DMS114 treated with DMSO at 0.1 percent for 48 hours (cell line): ENCODE data around the gene CD9.

ENCODE experiments used
- DNase-seq: peaks from one replicate; lab custom pipeline; 2025; ENCODE audit not compliant: unreplicated experiment; lab: John Stamatoyannopoulos, UW

The CD9 gene

DNA sequence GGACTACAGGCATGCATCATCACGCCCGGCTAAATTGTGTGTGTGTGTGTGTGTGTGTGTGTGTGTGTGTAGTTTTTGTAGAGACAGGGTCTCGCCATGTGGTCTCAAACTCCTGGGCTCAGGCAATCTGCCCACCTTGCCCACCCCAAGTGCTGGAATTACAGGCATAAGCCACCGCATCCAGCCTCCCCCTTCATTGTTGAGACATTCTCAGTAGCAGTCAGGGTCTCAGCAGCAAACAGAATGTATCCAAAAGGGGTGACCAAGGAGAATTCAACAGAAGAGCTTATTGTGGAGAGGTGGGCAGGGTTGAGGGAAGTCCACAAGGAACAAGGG, 73.0 kb downstream of the CD9 start:
- no peak for DNase-seq

DNA sequence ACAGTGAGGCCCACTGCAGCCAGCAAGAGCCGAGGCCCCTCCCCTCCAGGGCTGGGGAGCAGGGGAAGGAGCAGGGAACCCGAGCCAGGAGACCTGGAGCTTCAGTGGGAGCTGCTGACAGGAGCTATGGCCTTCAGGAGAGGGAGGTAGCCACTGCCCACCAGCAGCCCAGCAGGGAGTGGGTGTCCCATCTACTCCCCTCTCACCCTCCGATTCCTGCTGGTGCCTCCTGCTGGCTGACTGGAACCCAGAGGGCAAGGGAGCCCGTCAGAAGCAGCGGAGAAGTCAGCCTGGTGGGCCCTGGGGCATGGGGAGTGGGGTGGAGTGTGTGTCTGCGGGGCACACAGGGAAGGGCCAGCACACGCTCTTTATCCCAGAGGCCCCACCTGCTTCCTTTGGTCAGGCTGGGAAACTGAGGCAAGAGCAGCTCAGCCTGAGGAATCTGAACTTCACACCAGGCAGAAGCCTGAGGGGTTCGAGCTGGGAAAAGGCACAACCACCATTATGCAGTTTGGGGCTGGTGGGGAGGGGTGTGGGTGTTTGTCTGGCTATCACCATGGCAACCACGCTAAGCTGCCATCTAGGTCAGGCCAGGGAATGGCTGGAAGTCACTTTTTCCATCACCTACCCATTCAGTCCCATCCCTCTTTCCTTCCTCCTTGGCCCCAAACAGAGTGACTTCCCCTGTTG, 73.5 kb downstream of the CD9 start:
- no peak for DNase-seq

DNA sequence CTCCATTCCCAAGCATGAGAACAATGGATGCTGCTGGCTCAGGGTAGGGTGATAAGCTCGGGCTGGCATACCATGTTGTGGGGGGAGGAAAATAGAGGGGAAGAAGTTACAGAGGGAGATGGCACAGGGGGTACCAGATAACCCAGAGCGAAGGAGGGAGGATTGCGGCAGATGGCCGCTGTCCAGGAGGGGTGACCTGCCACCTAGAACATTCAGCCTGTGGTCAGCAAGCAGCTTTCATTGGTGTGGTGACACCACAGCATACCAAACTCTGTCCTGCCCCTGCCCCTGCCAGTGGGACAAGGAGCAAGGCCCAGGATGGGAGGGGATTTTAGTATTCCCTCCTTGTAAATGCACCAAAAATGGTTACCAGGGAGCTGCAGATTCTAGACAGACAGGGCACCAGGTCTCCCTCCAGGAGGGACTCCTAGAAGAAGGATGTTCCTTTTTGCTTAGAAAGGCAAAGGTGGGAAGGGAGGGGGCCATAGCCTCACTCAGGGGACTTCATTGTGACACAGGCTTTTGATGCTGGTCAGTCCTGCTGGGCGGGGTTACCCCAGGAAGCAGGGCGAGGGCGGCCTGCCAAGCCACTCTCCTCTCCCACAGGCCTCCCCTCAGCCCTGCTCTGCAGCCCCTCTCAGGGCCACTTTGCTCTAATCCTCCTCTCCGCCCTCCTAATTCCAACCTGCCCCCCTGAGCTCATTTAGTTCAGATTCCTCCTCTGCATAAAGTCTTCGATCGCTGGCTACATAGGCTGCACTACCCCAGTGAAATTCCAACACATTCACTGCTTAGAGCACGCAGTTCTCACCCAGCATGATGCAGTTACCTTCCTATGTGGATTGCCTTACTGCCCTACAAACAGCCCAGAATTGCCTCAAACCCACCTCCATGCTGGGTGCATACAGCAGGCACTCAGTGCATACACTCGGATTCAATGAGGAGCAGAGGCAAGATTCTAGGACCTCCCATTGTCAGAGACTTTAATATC, 74.3 kb downstream of the CD9 start:
- no peak for DNase-seq

DNA sequence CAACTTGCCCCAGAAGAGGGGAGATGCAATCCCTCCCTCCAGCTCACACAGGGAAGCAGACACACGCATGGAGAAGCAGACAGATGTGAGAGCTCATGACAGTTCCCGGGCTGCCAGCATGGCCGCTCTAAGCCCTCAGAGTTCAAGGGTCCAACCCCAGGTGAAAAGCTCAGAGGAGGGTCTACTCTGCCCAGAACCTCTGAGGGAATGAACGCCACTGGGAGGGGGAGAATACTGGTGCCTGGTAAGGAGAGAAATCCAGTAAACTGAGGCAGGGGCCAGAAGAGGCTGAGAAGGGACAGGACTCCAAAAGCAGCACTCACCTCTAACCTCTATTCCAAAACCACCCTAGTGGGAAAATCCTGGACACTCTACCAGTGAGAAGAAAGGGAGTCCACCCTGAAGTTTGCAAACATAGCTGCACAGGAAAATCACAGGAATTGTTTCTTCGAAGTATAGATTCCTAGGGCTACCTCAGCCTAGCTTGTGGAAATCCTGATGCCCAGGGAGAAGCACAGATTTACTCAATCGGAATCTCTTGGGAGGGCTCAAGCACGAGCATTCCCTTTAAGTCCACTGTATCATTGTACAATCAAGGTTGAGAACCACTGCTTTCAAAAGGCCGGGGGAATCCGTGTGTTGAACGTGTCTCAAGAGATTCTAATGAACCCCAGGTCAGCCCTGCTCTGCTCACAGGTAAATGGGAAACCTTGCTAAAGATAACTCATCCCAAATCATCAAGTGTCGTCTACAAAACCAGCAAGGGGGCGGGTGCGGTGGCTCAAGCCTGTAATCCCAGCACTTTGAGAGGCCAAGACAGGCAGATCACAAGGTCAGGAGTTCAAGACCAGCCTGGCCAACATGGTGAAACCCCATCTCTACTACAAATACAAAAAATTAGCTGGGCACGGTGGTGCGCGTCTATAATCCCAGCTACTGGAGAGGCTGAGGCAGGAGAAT, 76.0 kb downstream of the CD9 start:
- DNase-seq: no peak

DNA sequence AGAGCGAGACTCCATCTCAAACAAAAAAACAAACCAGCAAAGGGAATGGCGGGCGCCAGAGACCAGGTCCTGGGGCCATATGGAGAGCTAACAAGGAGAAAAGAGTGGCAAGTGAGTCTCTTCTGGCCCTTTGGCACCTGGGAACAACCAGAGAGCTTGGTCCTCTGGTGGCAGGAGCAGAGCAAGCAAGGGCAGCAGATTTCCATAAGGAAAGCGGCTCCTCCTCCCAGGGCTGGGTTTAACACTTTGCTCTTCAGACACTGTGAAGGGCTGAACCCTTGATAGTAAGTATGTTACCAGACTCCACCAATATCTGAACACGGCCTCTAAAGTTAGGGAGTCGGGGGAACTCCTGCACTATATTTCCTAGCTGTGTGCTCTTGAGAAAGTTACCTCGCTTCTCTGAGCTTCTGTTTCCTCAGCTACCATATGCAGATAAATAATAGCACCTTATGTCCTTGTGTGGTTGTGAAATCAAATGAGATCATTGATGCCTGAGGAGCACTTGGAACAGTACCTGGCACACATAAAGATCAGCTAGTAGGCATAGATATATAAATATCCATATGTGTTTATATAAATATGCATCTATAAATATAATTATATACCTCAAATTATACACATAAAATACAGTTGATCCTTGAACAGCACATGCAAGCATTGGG, 76.9 kb downstream of the CD9 start:
- peak; percentile 17 for DNase-seq

DNA sequence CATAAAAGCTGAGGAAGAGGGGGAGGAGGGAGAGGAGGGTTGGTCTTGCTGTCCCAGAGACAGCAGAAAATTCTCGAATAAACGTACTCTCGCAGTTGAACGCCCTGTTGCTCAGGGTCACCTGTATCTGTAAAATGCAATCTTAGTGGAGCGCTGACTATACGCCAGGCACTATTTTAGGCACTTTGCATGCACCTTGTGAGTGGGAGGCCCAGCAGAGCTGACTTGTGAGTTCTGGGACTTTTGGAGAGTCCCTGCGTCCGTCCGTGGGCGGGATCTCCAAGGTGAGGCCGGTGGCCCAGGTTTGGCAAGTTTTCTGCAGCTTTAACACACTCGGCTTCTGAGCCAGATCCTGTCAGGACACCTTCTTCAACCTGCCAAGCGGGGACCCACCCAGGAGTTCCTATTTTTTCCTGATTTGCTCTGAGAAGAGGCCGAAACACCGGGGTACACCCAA, 77.8 kb downstream of the CD9 start:
- no peak for DNase-seq

DNA sequence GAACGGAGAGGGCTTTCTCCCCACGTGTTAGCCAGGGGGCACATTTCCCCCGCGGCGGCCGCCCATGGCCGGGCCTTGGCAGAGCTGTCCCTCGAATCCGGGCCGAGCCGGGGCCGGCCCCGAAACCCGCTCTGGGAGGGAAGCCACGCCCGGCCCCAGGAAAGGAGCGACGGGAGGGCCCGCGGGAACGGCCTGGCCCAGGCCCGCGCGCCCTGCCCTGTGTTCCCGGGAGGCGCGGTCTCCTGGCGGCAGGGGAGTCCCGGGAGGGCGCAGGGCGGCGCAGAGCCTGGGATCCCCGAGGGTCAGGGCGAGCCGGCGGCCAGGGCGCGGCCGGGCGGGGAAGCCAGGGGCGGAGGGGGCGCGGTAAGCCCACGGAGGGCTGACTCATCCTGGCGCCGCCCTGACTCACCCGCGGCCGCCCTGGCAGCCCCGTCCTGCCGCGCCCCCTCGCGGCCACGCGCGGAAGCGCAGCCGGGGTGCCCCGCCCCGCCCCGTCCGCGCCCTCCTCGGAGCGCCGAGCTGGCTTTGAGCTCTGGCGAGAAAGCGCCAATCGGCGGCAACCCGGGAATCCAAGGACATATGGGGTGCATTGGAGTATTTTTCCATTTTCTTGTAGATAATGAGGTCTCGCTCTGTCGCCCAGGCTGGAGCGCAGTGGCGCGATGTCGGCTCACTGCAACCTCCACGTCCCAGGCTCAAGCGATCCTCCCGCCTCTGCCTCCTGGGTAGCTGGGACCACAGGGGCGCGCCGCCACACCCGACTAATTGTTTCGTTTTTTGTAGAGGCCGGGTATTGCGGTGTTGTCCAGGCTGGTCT, 78.4 kb downstream of the CD9 start:
- peak; percentile 37 for DNase-seq

DNA sequence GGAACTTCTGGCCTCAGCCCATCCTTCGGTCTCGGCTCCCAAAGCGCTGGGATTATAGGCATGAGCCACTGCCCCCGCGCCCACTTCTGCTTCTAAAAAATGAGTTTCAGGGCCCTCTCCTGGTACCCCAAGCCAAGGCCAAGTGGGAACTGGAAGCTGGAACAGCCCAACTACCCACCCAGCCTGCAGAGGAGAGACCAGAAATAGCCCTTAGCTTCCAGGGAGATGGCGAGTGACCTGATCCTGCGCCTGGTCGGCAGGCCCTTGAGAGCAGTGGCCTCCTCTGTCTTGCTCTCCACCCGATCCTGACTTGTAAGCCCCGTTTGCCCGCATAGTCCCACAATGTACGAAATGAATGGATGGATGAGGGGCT, 79.0 kb downstream of the CD9 start:
- DNase-seq: no peak

DNA sequence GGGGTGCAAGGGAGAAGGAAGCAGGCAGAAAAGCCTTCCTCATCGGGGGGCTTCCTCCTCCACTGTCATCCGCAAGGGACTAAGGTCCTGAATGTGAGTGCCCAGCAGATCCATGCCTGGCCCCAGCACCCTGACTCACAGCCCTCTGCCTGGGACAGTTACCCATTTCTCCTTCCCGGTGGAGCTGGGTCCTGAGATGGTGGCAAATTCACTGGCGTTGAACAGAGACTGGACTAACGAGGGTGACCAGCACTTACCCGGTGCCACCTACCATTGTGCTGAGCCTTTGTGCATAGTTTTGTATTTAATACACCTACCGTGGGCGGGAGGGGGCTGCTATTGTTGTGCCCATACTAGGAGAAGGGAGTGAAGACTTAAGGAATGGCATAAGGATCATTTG, 79.4 kb downstream of the CD9 start:
- DNase-seq: no peak

DNA sequence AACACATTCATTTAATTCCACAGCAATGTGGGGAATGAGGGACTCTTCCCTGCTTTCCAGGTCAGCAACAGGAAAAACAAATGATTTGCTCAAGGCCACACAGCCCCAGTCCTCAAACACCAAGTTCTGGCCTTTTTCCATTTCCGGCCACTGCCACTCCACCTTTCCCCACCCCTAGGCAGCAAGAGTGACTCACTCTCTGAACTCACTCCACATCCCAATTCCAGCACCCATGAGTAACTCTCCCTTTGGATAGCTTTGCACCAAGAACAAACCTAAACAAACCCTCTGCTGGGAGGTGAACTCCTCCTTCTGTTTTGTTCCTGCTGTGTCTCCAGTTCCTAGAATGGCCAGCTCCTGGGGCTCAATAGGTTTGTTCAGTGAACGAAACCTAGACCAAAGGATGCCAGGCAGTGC, 79.9 kb downstream of the CD9 start:
- no peak for DNase-seq

DNA sequence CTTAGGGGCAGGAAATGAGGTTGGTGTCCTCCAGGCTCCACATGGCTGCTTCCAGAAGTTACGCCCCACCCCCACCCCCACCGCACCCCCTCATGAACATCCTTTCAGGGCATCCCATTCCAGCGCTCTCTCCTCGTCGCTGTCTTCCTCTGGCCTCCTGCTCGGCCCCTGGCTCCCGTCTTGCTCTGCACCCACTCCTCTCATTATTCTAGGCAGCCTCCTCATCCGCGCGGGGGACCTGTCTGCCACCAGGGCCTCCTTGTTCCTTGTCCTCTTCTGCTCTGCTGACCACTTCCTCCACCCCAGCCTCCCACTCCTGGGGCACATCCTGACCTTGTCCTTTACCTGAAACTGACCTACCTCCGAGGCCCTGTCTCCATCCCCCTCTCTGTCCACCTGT, 80.5 kb downstream of the CD9 start:
- no peak for DNase-seq

DNA sequence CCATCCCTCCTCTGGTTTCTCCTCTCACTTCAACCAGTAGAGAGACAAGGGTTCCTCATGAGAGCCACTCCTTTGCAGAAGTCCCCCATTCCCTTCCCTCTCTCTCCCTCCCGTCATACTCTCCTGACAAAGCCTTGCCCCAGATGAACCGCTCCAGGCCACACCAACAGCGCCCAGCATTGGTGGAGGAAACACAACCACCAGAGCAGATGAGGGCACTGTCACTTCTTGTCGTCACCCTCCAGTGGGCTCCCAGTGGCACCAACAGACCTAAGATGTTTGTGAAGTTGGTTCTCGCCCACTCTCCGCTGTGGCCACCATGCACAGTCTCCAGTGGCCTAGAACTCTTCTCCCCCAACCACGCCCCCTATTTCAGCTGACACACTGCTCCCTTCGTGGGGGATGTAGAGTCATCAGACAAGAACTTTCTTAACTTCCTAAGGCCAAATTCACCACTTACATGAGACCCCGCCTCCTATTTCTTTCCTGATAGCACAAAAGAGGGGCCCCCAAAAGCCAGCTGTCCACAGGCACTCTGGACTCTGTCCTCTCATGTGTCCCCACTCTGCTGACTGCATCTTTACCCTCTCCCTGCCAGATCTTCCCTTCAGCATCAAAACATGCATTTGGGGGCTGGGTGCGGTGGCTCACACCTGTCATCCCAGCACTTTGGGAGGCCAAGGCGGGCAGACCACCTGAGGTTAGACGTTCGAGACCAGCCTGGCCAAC, 81.0 kb downstream of the CD9 start:
- no peak for DNase-seq

DNA sequence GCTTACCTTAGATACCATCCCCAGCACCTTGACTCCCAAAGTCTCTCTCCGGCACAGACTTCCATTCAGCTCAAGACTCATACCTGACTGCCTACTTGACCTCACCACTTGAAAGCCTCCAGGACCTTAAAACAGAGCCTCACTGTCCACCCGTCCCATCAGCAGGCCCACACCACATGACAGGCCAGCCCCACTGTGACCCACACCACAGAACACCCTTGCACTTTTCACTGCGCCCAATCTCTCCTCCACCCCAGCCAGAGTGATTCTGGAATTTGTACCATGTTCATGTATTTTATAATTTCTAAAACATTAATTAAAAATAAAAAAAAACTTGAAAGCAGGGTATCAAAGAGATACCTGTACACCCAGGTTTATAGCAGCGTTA, 82.2 kb downstream of the CD9 start:
- no peak for DNase-seq

DNA sequence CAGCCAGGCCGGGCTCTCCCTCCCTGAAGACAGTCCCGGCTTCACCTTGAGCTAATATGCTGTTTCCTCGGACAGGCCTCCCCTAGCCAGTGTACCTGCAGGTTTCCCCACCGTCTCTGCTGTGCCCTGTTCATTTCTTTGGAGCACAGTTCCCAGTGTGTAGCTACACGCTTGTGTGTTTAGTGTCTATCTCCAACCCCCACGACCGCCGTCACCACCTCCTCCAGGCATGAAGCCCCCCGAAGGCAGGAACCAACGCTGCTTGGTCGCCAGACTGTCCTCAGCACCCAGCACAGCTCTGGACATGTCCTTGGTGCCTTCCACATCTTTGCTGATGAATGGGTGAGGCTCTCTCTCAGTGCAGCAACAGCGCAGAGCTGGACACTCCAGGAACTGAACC, 84.1 kb downstream of the CD9 start:
- no peak for DNase-seq

DNA sequence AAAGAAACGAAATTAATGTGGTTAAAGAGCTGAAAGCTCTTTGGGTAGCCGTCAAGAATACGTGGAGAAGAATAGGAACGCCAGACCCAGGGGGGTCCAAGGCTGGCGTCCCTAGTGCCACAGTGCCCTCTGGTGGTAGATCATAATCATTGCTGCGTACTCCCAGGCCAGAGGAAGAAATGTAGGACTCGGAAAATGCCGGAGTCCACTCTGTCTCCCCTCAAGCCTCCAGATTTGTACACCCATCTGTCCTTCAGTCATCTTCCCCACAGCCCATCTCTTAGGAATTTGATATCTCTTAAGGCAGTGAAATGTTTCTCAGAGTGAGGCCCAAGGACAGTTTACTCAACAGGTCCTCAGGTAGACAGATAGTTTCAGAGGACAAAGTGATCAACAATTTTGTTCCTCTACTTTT, 84.9 kb downstream of the CD9 start:
- peak; percentile 83 for DNase-seq

DNA sequence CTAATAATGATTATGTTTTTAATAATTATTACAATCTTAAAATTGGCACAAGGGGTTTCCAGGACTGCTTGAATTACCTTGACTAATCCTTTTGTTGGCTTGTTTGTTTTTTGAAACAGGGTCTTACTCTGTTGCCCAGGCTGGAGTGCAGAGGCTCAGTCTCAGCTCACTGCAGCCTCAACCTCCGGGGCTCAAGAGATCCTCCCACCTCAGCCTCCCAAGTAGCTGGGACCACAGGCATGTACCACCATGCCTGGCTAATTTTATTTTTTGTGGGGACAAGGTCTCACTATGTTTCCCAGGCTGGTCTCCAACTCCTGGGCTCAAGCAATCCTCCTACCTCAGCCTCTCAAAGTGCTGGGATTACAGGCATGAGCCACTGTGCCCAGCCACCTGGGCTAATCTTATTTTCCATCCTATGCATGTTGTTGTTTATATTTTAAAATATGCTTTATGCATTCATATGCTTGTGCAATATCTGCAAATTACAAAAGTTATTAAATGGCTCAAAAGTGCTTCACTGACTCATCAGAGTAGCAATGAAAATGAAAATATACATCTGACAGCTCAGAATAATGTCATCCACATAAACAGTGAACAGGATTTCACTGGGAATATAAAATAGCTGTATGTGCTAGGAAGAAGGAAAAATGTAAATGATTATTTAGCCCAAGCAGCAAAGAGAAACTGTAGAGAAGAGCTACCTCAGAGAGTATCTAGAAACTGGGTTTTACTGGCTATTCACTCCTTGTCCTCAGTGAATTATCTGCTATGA, 85.5 kb downstream of the CD9 start:
- DNase-seq: no peak
